Neuronal stem cell (in vitro differentiated cells): Measurements from ENCODE around the gene PCSK5.
A peak's percentile ranks its signal among the peaks of the same experiment; 100 is the strongest.

ENCODE experiments used
- DNase-seq: peaks from one replicate; pipeline ENCODE4 v3.0.0-alpha.2; 2013; ENCODE audit warnings: low spot score
- H2AFZ ChIP-seq: one replicate; pipeline ENCODE4 v1.6.1; 2013; ENCODE audit warnings: mild to moderate bottlenecking, low read length, inconsistent platforms
- H2AK5ac ChIP-seq: 2 replicates; pipeline ENCODE4 v1.6.1; 2013; ENCODE audit warnings: low read depth, mild to moderate bottlenecking, inconsistent platforms, low read length, moderate library complexity, mixed read lengths
- H2BK120ac ChIP-seq: 2 replicates; pipeline ENCODE4 v1.6.1; 2013; ENCODE audit warnings: low read depth, mild to moderate bottlenecking, inconsistent platforms, low read length, moderate library complexity, mixed read lengths
- H2BK12ac ChIP-seq: one replicate; pipeline ENCODE4 v1.6.1; 2013; ENCODE audit warnings: low read length, inconsistent platforms
- H2BK15ac ChIP-seq: 2 replicates; pipeline ENCODE4 v1.6.1; 2013; ENCODE audit warnings: mild to moderate bottlenecking, low read length, inconsistent platforms, mixed read lengths
- H2BK5ac ChIP-seq: one replicate; pipeline ENCODE4 v1.6.1; 2013; ENCODE audit warnings: inconsistent platforms, mild to moderate bottlenecking, low read length, moderate library complexity
- H3K14ac ChIP-seq: one replicate; pipeline ENCODE4 v1.6.1; 2013; ENCODE audit warnings: low read length, inconsistent platforms
- H3K18ac ChIP-seq: 2 replicates; pipeline ENCODE4 v1.6.1; 2013; ENCODE audit warnings: low read length, inconsistent platforms
- H3K23ac ChIP-seq: 2 replicates; pipeline ENCODE4 v1.6.1; 2013; ENCODE audit warnings: low read depth, mild to moderate bottlenecking, mixed read lengths, low read length, inconsistent platforms; ENCODE audit not compliant: poor library complexity
- H3K27ac ChIP-seq: replicated peaks from 3 replicates; pipeline ENCODE4 v1.5.1; 2013; ENCODE audit warnings: low read length, inconsistent platforms
- H3K27me3 ChIP-seq, 3 experiments: 2 replicates each; pipeline ENCODE4 v1.6.1; 2013; ENCODE audit warnings: low read length in 3 of 3, mild to moderate bottlenecking in 2 of 3, inconsistent platforms in 1 of 3, low read depth in 1 of 3, mixed read lengths in 1 of 3, moderate library complexity in 1 of 3; ENCODE audit not compliant: control insufficient read depth in 3 of 3, insufficient read depth in 3 of 3
- H3K36me3 ChIP-seq, 2 donors: replicated peaks in 1 of 2; 2 replicates each; pipeline ENCODE4 v1.6.1; 2013; ENCODE audit warnings: low read length in 2 of 2; ENCODE audit not compliant: control insufficient read depth in 2 of 2, insufficient read depth in 2 of 2
- H3K4ac ChIP-seq: 2 replicates; pipeline ENCODE4 v1.6.1; 2013; ENCODE audit warnings: inconsistent platforms, mild to moderate bottlenecking, low read length, moderate library complexity
- H3K4me1 ChIP-seq, 2 donors: 1 replicate in 1 of 2; 2 replicates in 1 of 2; pipeline ENCODE4 v1.6.1; 2013; ENCODE audit warnings: low read length in 2 of 2, low read depth in 1 of 2; ENCODE audit not compliant: control insufficient read depth in 2 of 2, insufficient read depth in 1 of 2
- H3K4me2 ChIP-seq: one replicate; pipeline ENCODE4 v1.6.1; 2013; ENCODE audit warnings: mild to moderate bottlenecking, low read length, inconsistent platforms; ENCODE audit not compliant: insufficient read depth, poor library complexity, severe bottlenecking
- H3K4me3 ChIP-seq, 2 donors: 2 replicates each; pipeline ENCODE4 v1.5.1; 2013; ENCODE audit warnings: low read length in 2 of 2, mild to moderate bottlenecking in 2 of 2, inconsistent platforms in 1 of 2, moderate library complexity in 1 of 2
- H3K79me1 ChIP-seq: one replicate; pipeline ENCODE4 v1.6.1; 2013; ENCODE audit warnings: low read depth, mild to moderate bottlenecking, inconsistent platforms, low read length, moderate library complexity
- H3K9ac ChIP-seq: one replicate; pipeline ENCODE4 v1.6.1; 2013; ENCODE audit warnings: mild to moderate bottlenecking, low read depth, low read length, inconsistent platforms; ENCODE audit not compliant: poor library complexity
- H3K9me3 ChIP-seq, 2 donors: replicated peaks in 1 of 2; 2 replicates each; pipeline versions ENCODE3 to v1.6.1; 2013; ENCODE audit warnings: low read length in 2 of 2, mild to moderate bottlenecking in 2 of 2, inconsistent platforms in 1 of 2, low read depth in 1 of 2, mixed read lengths in 1 of 2, moderate library complexity in 1 of 2; ENCODE audit not compliant: control insufficient read depth in 2 of 2, insufficient read depth in 1 of 2
- H4K8ac ChIP-seq: one replicate; pipeline ENCODE4 v1.6.1; 2013; ENCODE audit warnings: low read depth, mild to moderate bottlenecking, inconsistent platforms, low read length, moderate library complexity
- H4K91ac ChIP-seq: one replicate; pipeline ENCODE4 v1.6.1; 2013; ENCODE audit warnings: low read length, low read depth, mild to moderate bottlenecking, inconsistent platforms; ENCODE audit not compliant: poor library complexity
- WGBS, 2 donors: extraction: QIAGEN DNeasy Blood & Tissue Kit; methylation state at CpG; one replicate each; pipeline ENCODE4 v1.1.7; 2013; ENCODE audit warnings: missing lambda C conversion rate in 2 of 2, mixed read lengths in 1 of 2; ENCODE audit not compliant: insufficient read length in 2 of 2, insufficient replicate concordance in 1 of 2; ENCODE audit errors: extremely low coverage in 2 of 2; 5-methylcytosine and 5-hydroxymethylcytosine counted together

The PCSK5 gene

GRCh38 chr9:75930730-75931321 is 40.4 kb downstream of the PCSK5 start:
- no peak overlapping the region for H2BK5ac ChIP-seq
- no peaks in the 10 kb centered on the region for H3K27me3 ChIP-seq
- no peak overlapping the region for H2BK15ac ChIP-seq
- peak overlapping the region; percentile 37 for H3K27ac ChIP-seq
- H3K4ac ChIP-seq = no peak overlapping the region
- H3K79me1 ChIP-seq = peaks cover 2% of the 10 kb centered on the region
- WGBS, 2 donors = no CpG with 5 or more reads among the region's 3 CpGs
- peak overlapping the region; percentile 7 for H2AFZ ChIP-seq
- H3K23ac ChIP-seq = no peak overlapping the region
- no peak overlapping the region for H3K14ac ChIP-seq
- peak; percentile 11 for DNase-seq
- no peak overlapping the region for H2AK5ac ChIP-seq
- H2BK120ac ChIP-seq = no peak overlapping the region
- no peak overlapping the region for H2BK12ac ChIP-seq
- no peak overlapping the region for H4K8ac ChIP-seq
- no peak overlapping the region for H4K91ac ChIP-seq
- no peak overlapping the region for H3K4me3 ChIP-seq
- peaks cover 0 to 13% of the 10 kb centered on the region in 2 donors for H3K36me3 ChIP-seq
- no peak overlapping the region for H3K18ac ChIP-seq
- H3K4me1 ChIP-seq = peaks cover 5 to 9% of the 10 kb centered on the region in 2 donors
- no peak overlapping the region for H3K4me2 ChIP-seq
- H3K9me3 ChIP-seq = no peaks in the 10 kb centered on the region
- H3K9ac ChIP-seq = no peak overlapping the region

GRCh38 chr9:75933982-75934381 is 43.5 kb downstream of the PCSK5 start:
- Histone ChIP-seq H3K79me1 (peaks cover 2% of the 10 kb centered on the region), H3K4ac (no peak overlapping the region), H4K91ac (no peak overlapping the region), H3K9ac (no peak overlapping the region), H2BK12ac (no peak overlapping the region), H3K18ac (no peak overlapping the region), H2BK120ac (no peak overlapping the region), H3K27ac (no peak overlapping the region), H3K23ac (no peak overlapping the region), H2AFZ (no peak overlapping the region), H3K4me1 (peaks cover 5 to 6% of the 10 kb centered on the region in 2 donors), H2BK5ac (no peak overlapping the region), H3K36me3 (peaks cover 0 to 15% of the 10 kb centered on the region in 2 donors), H3K27me3 (no peaks in the 10 kb centered on the region), H2BK15ac (no peak overlapping the region), H3K14ac (no peak overlapping the region), H3K9me3 (no peaks in the 10 kb centered on the region), H2AK5ac (no peak overlapping the region), H3K4me2 (no peak overlapping the region), H4K8ac (no peak overlapping the region), H3K4me3 (no peak overlapping the region)
- no CpG with 5 or more reads among the region's 7 CpGs for WGBS, 2 donors
- DNase-seq = no peak

GRCh38 chr9:75935591-75935990 is 45.1 kb downstream of the PCSK5 start:
- H3K4me2 ChIP-seq = no peak overlapping the region
- peaks cover 0 to 17% of the 10 kb centered on the region in 2 donors for H3K36me3 ChIP-seq
- H3K9ac ChIP-seq = no peak overlapping the region
- no peak overlapping the region for H3K18ac ChIP-seq
- H2BK5ac ChIP-seq = no peak overlapping the region
- no peak overlapping the region for H2AK5ac ChIP-seq
- H3K9me3 ChIP-seq = no peaks in the 10 kb centered on the region
- H2BK15ac ChIP-seq = no peak overlapping the region
- no peak overlapping the region for H4K91ac ChIP-seq
- no peak overlapping the region for H3K4ac ChIP-seq
- H3K4me1 ChIP-seq = peaks cover 2 to 4% of the 10 kb centered on the region in 2 donors
- H3K23ac ChIP-seq = no peak overlapping the region
- H3K27me3 ChIP-seq = no peaks in the 10 kb centered on the region
- H3K79me1 ChIP-seq = no peaks in the 10 kb centered on the region
- no peak overlapping the region for H3K14ac ChIP-seq
- H2AFZ ChIP-seq = no peak overlapping the region
- no peak overlapping the region for H4K8ac ChIP-seq
- no CpG with 5 or more reads among the region's 2 CpGs for WGBS, 2 donors
- no peak overlapping the region for H2BK12ac ChIP-seq
- no peak for DNase-seq
- no peak overlapping the region for H3K4me3 ChIP-seq
- H2BK120ac ChIP-seq = no peak overlapping the region
- H3K27ac ChIP-seq = no peak overlapping the region

GRCh38 chr9:75937521-75938258 is 47.2 kb downstream of the PCSK5 start:
- Histone ChIP-seq H3K4me2 (no peak overlapping the region), H3K9ac (no peak overlapping the region)

More at GRCh38 chr9:75937521-75938258, 47.2 kb downstream of the PCSK5 start:
- Histone ChIP-seq H3K9me3 (peaks cover 1 to 10% of the 10 kb centered on the region in 2 donors), H3K4me1 (no peaks in the 10 kb centered on the region), H4K8ac (no peak overlapping the region), H4K91ac (no peak overlapping the region), H2BK120ac (no peak overlapping the region), H3K23ac (no peak overlapping the region), H3K14ac (no peak overlapping the region), H3K18ac (no peak overlapping the region), H3K4me3 (no peak overlapping the region), H2AFZ (no peak overlapping the region), H3K79me1 (no peaks in the 10 kb centered on the region), H3K27ac (no peak overlapping the region), H3K27me3 (no peaks in the 10 kb centered on the region), H2BK12ac (no peak overlapping the region), H2BK15ac (no peak overlapping the region), H2AK5ac (no peak overlapping the region), H2BK5ac (no peak overlapping the region), H3K36me3 (peaks cover 0 to 19% of the 10 kb centered on the region in 2 donors), H3K4ac (no peak overlapping the region)
- WGBS, 2 donors = no CpG with 5 or more reads among the region's 7 CpGs
- DNase-seq = no peak
